H1 (cell line): ENCODE data around the gene PRPF39. TPM values are rescaled to one million over a fixed set of nuclear protein-coding genes. Genes with fewer than 3 reads are reported as not detected.

Source experiments
- CTCF ChIA-PET: fragments of 300-600 bp; sonication (Branson Sonifier 250); formaldehyde crosslinking; loops from one replicate; lab custom pipeline; 2021; ENCODE audit not compliant: partially characterized antibody; lab: Charles Lee
- POLR2A ChIA-PET: fragments of 300-600 bp; sonication (Branson Sonifier 250); formaldehyde crosslinking; loops from one replicate; lab custom pipeline; 2021; ENCODE audit warnings: inconsistent platforms; ENCODE audit not compliant: partially characterized antibody; lab: Charles Lee
- DNase-seq, 2 experiments: peaks; one replicate each; pipeline versions ENCODE4 v3.0.0 to v3.0.0-alpha.2; 2010 to 2022; ENCODE audit warnings: low spot score in 2 of 2, low read depth in 1 of 2, mixed read lengths in 1 of 2
- FAIRE-seq: peaks from 2 replicates; lab custom pipeline; 2011; peaks lifted over from hg19 to GRCh38; lab: Jason Lieb, UNC
- H2AFZ ChIP-seq: 2 replicates; pipeline ENCODE4 v1.8.1; 2012; ENCODE audit warnings: low read length, inconsistent platforms
- H2AK5ac ChIP-seq: 2 replicates; pipeline ENCODE4 v1.6.1; 2013; ENCODE audit warnings: low read depth, low read length
- H2BK120ac ChIP-seq: replicated peaks from 2 replicates; pipeline ENCODE3; 2013; ENCODE audit warnings: low read depth, low read length, inconsistent platforms
- H2BK12ac ChIP-seq: 2 replicates; pipeline ENCODE4 v1.6.1; 2013; ENCODE audit warnings: low read depth, low read length
- H2BK15ac ChIP-seq: 2 replicates; pipeline ENCODE4 v1.6.1; 2013; ENCODE audit warnings: low read length
- H2BK20ac ChIP-seq: 2 replicates; pipeline ENCODE4 v1.6.1; 2013; ENCODE audit warnings: low read length
- H2BK5ac ChIP-seq: 2 replicates; pipeline ENCODE4 v1.6.1; 2013; ENCODE audit warnings: low read depth, low read length
- H3K14ac ChIP-seq: 2 replicates; pipeline ENCODE4 v1.6.1; 2013; ENCODE audit warnings: inconsistent platforms; ENCODE audit not compliant: insufficient read length
- H3K18ac ChIP-seq: 2 replicates; pipeline ENCODE4 v1.6.1; 2013; ENCODE audit warnings: low read length; ENCODE audit errors: extremely low read depth
- H3K23ac ChIP-seq: 2 replicates; pipeline ENCODE4 v1.6.1; 2013; ENCODE audit warnings: inconsistent platforms; ENCODE audit not compliant: insufficient read length
- H3K23me2 ChIP-seq: 2 replicates; pipeline ENCODE4 v1.6.1; 2013; ENCODE audit warnings: low read depth, low read length
- H3K27ac ChIP-seq: 2 replicates; pipeline ENCODE4 v1.6.1; 2011; ENCODE audit warnings: low read depth, low read length, inconsistent platforms
- H3K27me3 ChIP-seq, 4 experiments: replicated peaks in 1 of 4; 1 replicate in 1 of 4; 2 replicates in 3 of 4; pipeline versions ENCODE4 v1.6.1 to v1.8.1; 2011 to 2013; ENCODE audit warnings: low read length in 3 of 4, mild to moderate bottlenecking in 3 of 4, inconsistent platforms in 2 of 4, mixed read lengths in 2 of 4, moderate library complexity in 1 of 4; ENCODE audit not compliant: control insufficient read depth in 3 of 4, insufficient read depth in 3 of 4; ENCODE audit errors: extremely low read depth in 1 of 4
- H3K36me3 ChIP-seq, 4 experiments: 2 replicates each; pipeline versions ENCODE4 v1.6.1 to v1.8.1; 2011 to 2013; ENCODE audit warnings: mild to moderate bottlenecking in 4 of 4, low read length in 3 of 4, moderate library complexity in 2 of 4, control low read depth in 1 of 4, inconsistent platforms in 1 of 4; ENCODE audit not compliant: insufficient read depth in 4 of 4, control insufficient read depth in 2 of 4
- H3K4ac ChIP-seq: replicated peaks from 2 replicates; pipeline ENCODE3; 2013; ENCODE audit warnings: low read length, low read depth, mixed read lengths, inconsistent platforms; ENCODE audit not compliant: insufficient read length
- H3K4me1 ChIP-seq, 4 experiments: replicated peaks in 1 of 4; 1 replicate in 1 of 4; 2 replicates in 3 of 4; pipeline versions ENCODE4 v1.6.1 to v1.8.1; 2011 to 2013; ENCODE audit warnings: low read length in 3 of 4, inconsistent platforms in 2 of 4, mixed read lengths in 1 of 4; ENCODE audit not compliant: insufficient read depth in 4 of 4, control insufficient read depth in 3 of 4
- H3K4me2 ChIP-seq, 2 experiments: 2 replicates each; pipeline versions ENCODE4 v1.6.1 to v1.8.1; 2011 to 2013; ENCODE audit warnings: low read depth in 2 of 2, low read length in 2 of 2, control low read depth in 1 of 2, inconsistent platforms in 1 of 2, mild to moderate bottlenecking in 1 of 2; ENCODE audit not compliant: insufficient read depth in 1 of 2
- H3K4me3 ChIP-seq, 4 experiments: fragments of 200-600, 300-600 bp in 1 of 4; sonication (generic), shearing (Covaris generic), sonication (Bioruptor Twin) in 1 of 4; 2 replicates each; pipeline versions ENCODE4 v1.5.1 to v1.8.1; 2011 to 2016; ENCODE audit warnings: low read length in 4 of 4, low read depth in 3 of 4, control low read depth in 2 of 4, inconsistent platforms in 2 of 4, mild to moderate bottlenecking in 2 of 4, mixed read lengths in 1 of 4, moderate library complexity in 1 of 4; ENCODE audit not compliant: insufficient read depth in 2 of 4; ENCODE audit errors: extremely low read depth in 1 of 4
- H3K56ac ChIP-seq: replicated peaks from 2 replicates; pipeline ENCODE3; 2013; ENCODE audit warnings: low read depth, mild to moderate bottlenecking, mixed read lengths, low read length, inconsistent platforms; ENCODE audit not compliant: insufficient read length
- H3K79me1 ChIP-seq: 2 replicates; pipeline ENCODE4 v1.6.1; 2013; ENCODE audit warnings: low read depth, low read length, control low read depth
- H3K79me2 ChIP-seq, 2 experiments: 2 replicates each; pipeline versions ENCODE4 v1.6.1 to v1.8.1; 2012 to 2013; ENCODE audit warnings: low read length in 2 of 2, mild to moderate bottlenecking in 2 of 2, inconsistent platforms in 1 of 2; ENCODE audit not compliant: insufficient read depth in 2 of 2, control insufficient read depth in 1 of 2
- H3K9ac ChIP-seq, 4 experiments: replicated peaks in 1 of 4; 1 replicate in 1 of 4; 2 replicates in 3 of 4; pipeline versions ENCODE4 v1.6.1 to v1.8.1; 2011 to 2013; ENCODE audit warnings: low read depth in 3 of 4, low read length in 3 of 4, control low read depth in 2 of 4, mild to moderate bottlenecking in 2 of 4, moderate library complexity in 2 of 4, inconsistent platforms in 1 of 4; ENCODE audit errors: extremely low read depth in 1 of 4
- H3K9me3 ChIP-seq, 2 experiments: 2 replicates each; pipeline versions ENCODE4 v1.6.1 to v1.8.1; 2012 to 2013; ENCODE audit warnings: mild to moderate bottlenecking in 2 of 2, moderate library complexity in 2 of 2, control low read depth in 1 of 2, inconsistent platforms in 1 of 2, low read depth in 1 of 2, low read length in 1 of 2, mixed read lengths in 1 of 2; ENCODE audit not compliant: insufficient read depth in 2 of 2
- H4K20me1 ChIP-seq, 2 experiments: replicated peaks in 1 of 2; 2 replicates each; pipeline versions ENCODE3 to v1.8.1; 2011 to 2013; ENCODE audit warnings: inconsistent platforms in 2 of 2, low read length in 2 of 2, mild to moderate bottlenecking in 1 of 2; ENCODE audit not compliant: insufficient read depth in 2 of 2, control insufficient read depth in 1 of 2
- H4K5ac ChIP-seq: 2 replicates; pipeline ENCODE4 v1.6.1; 2013; ENCODE audit warnings: low read length, low read depth, mixed read lengths, inconsistent platforms; ENCODE audit not compliant: insufficient read length
- H4K8ac ChIP-seq: 2 replicates; pipeline ENCODE4 v1.8.0; 2013; ENCODE audit warnings: mild to moderate bottlenecking, moderate library complexity, low read length, inconsistent platforms; ENCODE audit not compliant: insufficient read depth; ENCODE audit errors: extremely low read depth
- H4K91ac ChIP-seq: replicated peaks from 2 replicates; pipeline ENCODE3; 2013; ENCODE audit warnings: low read length, mixed read lengths, inconsistent platforms; ENCODE audit not compliant: insufficient read length
- CBX5 ChIP-seq: fragments of 300-800, 300-1000 bp; sonication (generic); IDR thresholded peaks from 2 replicates; pipeline ENCODE4 v1.7.1; 2016; ENCODE audit warnings: antibody characterized with exemption, low read length, low read depth
- CHD1 ChIP-seq: IDR thresholded peaks from 2 replicates; pipeline ENCODE4 v1.6.1; 2012; ENCODE audit warnings: low read depth, low read length, improper control_type of control experiment
- CREB1 ChIP-seq: IDR thresholded peaks from 2 replicates; pipeline ENCODE4 v1.6.1; 2012; ENCODE audit warnings: inconsistent platforms
- EP300 ChIP-seq, 2 experiments: IDR thresholded peaks; 1 replicate in 1 of 2; 2 replicates in 1 of 2; pipeline ENCODE4 v1.6.1; 2011 to 2012; ENCODE audit warnings: low read depth in 2 of 2, low read length in 2 of 2, mild to moderate bottlenecking in 2 of 2, borderline replicate concordance in 1 of 2, inconsistent platforms in 1 of 2, moderate library complexity in 1 of 2
- GABPA ChIP-seq: IDR thresholded peaks from 2 replicates; pipeline ENCODE4 v1.6.1; 2011; ENCODE audit warnings: mild to moderate bottlenecking, low read length, moderate library complexity, borderline replicate concordance; ENCODE audit not compliant: insufficient read depth
- GTF2F1 ChIP-seq: IDR thresholded peaks from 2 replicates; pipeline ENCODE4 v1.6.1; 2012; ENCODE audit warnings: low read depth, low read length, improper control_type of control experiment, borderline replicate concordance
- KDM1A ChIP-seq: fragments of 200-600, 300-600 bp; sonication (generic); IDR thresholded peaks from 2 replicates; pipeline ENCODE4 v1.7.1; 2016; ENCODE audit warnings: mild to moderate bottlenecking, low read length, borderline replicate concordance
- MAFK ChIP-seq: IDR thresholded peaks from 2 replicates; pipeline ENCODE4 v1.6.1; 2012; ENCODE audit warnings: low read depth, mild to moderate bottlenecking, improper control_type of control experiment, low read length
- NANOG ChIP-seq: IDR thresholded peaks from 2 replicates; pipeline ENCODE4 v1.6.1; 2011; ENCODE audit warnings: low read length, low read depth, mild to moderate bottlenecking, inconsistent platforms; ENCODE audit not compliant: insufficient read depth, poor library complexity, severe bottlenecking
- PHF8 ChIP-seq: fragments of 200-600 bp; sonication (generic); conservative IDR thresholded peaks from 2 replicates; pipeline ENCODE4 v1.7.1; 2012; ENCODE audit warnings: low read depth, mild to moderate bottlenecking, inconsistent platforms, low read length, moderate library complexity
- RFX5 ChIP-seq: IDR thresholded peaks from 2 replicates; pipeline ENCODE4 v1.6.1; 2011; ENCODE audit warnings: low read depth, low read length, improper control_type of control experiment, borderline replicate concordance
- SIN3A ChIP-seq, 2 experiments: IDR thresholded peaks in 1 of 2; conservative IDR thresholded peaks in 1 of 2; 2 replicates each; pipeline ENCODE4 v1.6.1; 2011 to 2012; ENCODE audit warnings: low read length in 2 of 2, improper control_type of control experiment in 1 of 2, low read depth in 1 of 2, mild to moderate bottlenecking in 1 of 2
- TCF12 ChIP-seq: IDR thresholded peaks from 2 replicates; pipeline ENCODE4 v1.6.1; 2011; ENCODE audit warnings: low read depth, mild to moderate bottlenecking, low read length
- ZNF274 ChIP-seq: IDR thresholded peaks from 2 replicates; pipeline ENCODE4 v1.7.0; 2012; ENCODE audit warnings: low read length, borderline replicate concordance; ENCODE audit errors: extremely low read depth
- polyA plus RNA-seq, 7 experiments: library from polyadenylated mRNA; depleted of rRNA in 3 of 7; stranded (reverse) in 5 of 7; unstranded in 2 of 7; fragments of >200 nt in 5 of 7; fragments of 200-250 nt in 2 of 7; gene quantifications; 1 replicate in 5 of 7; 2 replicates in 1 of 7; 4 replicates in 1 of 7; pipeline versions ENCODE4 v1.2.1 to v1.2.3, GENCODE V29; 2011 to 2013; ENCODE audit warnings: missing spikeins in 2 of 7, mixed read lengths in 2 of 7
- total RNA-seq: library from RNA; stranded (reverse); fragmentation: NEBNext Ultra II Directional; extraction: Animal tissue kit (Norgen Biotek cat#: 25700); gene quantifications from 2 replicates; pipeline ENCODE4 v1.2.1, GENCODE V29; 2021
- TF ChIP-seq, protein P1 (sequence below): IDR thresholded peaks from 2 replicates; pipeline ENCODE4 v1.6.1; 2011; ENCODE audit warnings: low read depth, mild to moderate bottlenecking, low read length; ENCODE audit not compliant: insufficient read depth

The PRPF39 gene
- total and polyA plus RNA-seq, 2 of the 8 experiments (the other 6 are each of a cell fraction or from before 2014, with no cell fraction given), result 22.4 to 43.3 TPM

DNA sequence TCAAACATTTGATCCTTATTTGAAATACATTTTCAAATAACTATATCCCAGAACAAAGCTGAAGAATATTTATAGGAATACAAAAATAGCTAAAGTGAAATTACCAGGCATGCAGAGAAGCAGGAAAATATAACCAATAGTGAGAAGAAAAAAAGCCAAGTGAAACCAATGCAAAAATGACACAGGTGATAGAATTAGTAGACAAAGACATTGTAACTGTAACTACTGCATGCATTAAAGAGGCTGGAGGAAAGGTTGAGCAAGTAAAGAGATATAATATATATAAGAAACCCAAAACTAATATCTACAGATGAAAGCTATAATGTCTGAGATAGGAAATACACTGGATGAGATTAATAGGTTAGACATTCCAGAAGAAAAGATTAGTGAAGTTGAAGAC, 49.2 kb upstream of the PRPF39 start:
- Histone ChIP-seq H4K8ac (no peak overlapping the region), H3K79me1 (no peaks in the 10 kb centered on the region), H3K9me3 (peaks cover 14 to 16% of the 10 kb centered on the region in 2 experiments), H2AFZ (no peak overlapping the region), H3K36me3 (peaks cover 0 to 23% (median 9%) of the 10 kb centered on the region in 4 experiments; a peak in 5 of 8 replicates), H2BK5ac (no peak overlapping the region), H3K14ac (no peak overlapping the region), H3K4me3 (no peak overlapping the region), H3K56ac (no peak overlapping the region), H3K18ac (no peak overlapping the region), H3K4ac (no peak overlapping the region), H2BK15ac (no peak overlapping the region), H3K23ac (no peak overlapping the region), H3K27me3 (no peaks in the 10 kb centered on the region), H3K27ac (no peak overlapping the region), H3K4me1 (no peaks in the 10 kb centered on the region), H2AK5ac (no peak overlapping the region), H3K23me2 (no peaks in the 10 kb centered on the region), H3K79me2 (no peaks in the 10 kb centered on the region), H3K4me2 (no peak overlapping the region), H3K9ac (no peak overlapping the region), H4K91ac (no peak overlapping the region), H2BK120ac (no peak overlapping the region), H4K5ac (no peak overlapping the region), H2BK12ac (no peak overlapping the region), H2BK20ac (no peak overlapping the region), H4K20me1 (no peaks in the 10 kb centered on the region)
- no peak for DNase-seq
- ChIA-PET POLR2A (no interaction called here), CTCF (no interaction called here)
- FAIRE-seq, result no peak
- TF ChIP-seq CHD1 (no peak), GABPA (no peak), CREB1 (no peak), NANOG (no peak), GTF2F1 (no peak), EP300 (IDR thresholded peaks at IDR 0.05; ENCODE audit: borderline replicate concordance in 1 of 2, low read depth in 2 of 2, low read length in 2 of 2) (no peak), CBX5 (no peak), TCF12 (no peak), PHF8 (no peak), MAFK (no peak), SIN3A (conservative IDR thresholded peaks at IDR 0.05 in 1 of 2, IDR thresholded peaks at IDR 0.05 in 1 of 2; ENCODE audit: low read depth in 1 of 2, low read length in 2 of 2) (no peak), KDM1A (no peak), ZNF274 (no peak), RFX5 (no peak)
- TF ChIP-seq, protein P1, sequence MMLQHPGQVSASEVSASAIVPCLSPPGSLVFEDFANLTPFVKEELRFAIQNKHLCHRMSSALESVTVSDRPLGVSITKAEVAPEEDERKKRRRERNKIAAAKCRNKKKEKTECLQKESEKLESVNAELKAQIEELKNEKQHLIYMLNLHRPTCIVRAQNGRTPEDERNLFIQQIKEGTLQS, result no peak
